GM21423 (cell line): ENCODE results near the gene CEACAM3.

Experiments
- ATAC-seq: cut with Tn5 transposase; IDR thresholded peaks from one replicate; pipeline ENCODE4 v1.9.1; 2021; ENCODE audit warnings: mild to moderate bottlenecking, moderate library complexity; ENCODE audit not compliant: unreplicated experiment

The CEACAM3 gene

DNA sequence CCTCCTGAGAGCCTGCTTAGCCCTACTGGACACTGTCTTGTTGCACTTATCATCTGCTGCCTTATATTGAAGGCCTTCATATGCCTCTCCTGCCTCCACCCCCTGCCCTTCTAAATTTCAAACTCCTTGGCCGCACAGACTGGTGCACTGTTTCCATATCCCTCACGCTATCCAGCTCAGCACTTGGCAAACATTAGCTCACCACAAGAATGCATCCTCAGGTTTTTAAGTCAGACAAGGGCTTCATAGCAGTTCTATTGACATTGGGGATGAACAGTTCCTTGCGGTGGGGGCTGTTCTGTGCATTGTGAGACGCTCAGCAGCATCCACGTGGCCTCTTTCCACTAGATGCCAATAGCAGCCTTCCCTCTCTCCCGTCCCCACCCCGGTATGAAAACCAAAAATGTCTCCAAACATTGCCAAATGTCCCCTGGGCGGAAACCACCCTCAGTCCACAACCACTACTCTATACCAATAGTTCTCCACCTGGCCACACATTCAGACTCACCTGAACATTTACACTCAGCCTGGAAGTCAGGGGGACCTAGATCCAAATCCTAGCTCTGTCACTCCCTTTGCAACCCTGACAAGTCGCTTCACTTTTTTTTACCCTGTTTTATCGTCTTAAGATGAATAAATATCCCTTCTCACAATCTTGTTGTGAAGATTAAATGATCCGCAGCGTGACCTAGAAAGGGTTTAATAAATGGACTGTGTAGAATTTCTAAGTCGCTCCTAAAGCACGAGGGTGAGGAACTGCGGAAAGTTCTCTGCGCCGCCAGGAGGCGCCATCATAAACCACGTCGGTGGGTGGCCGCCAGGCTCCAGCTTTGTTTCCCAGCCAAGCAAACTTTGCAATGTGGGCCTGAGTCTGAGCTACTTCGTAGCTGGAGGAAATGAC, 3.6 kb upstream of the CEACAM3 start:
- no peak for ATAC-seq

- ATAC-seq = no peak
Observed at GRCh38 chr19:41793414-41793727, 3.0 kb upstream of the CEACAM3 start.

DNA sequence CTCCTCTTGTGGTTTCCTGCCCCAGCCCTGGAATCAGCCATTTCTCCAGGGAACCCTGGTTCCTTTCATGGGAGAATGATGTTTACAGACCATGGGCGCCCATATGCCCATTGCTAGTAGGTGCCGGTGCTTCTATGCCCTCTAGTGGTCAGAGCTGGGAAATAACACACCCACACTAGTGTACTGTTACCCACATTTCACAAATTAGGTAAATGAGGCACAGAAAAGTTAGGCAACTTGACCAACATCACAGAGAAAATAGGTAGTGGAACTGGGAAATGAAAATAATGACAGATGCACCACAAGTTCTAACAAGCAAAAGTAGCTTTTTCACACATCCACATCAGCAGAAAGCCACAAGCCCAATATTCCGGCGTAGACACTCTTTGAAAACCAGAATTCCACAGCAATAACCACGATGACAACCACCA, 1.3 kb upstream of the CEACAM3 start:
- ATAC-seq = no peak

- no peak for ATAC-seq
Observed at GRCh38 chr19:41796901-41797300, 514 bp downstream of the CEACAM3 start.

DNA sequence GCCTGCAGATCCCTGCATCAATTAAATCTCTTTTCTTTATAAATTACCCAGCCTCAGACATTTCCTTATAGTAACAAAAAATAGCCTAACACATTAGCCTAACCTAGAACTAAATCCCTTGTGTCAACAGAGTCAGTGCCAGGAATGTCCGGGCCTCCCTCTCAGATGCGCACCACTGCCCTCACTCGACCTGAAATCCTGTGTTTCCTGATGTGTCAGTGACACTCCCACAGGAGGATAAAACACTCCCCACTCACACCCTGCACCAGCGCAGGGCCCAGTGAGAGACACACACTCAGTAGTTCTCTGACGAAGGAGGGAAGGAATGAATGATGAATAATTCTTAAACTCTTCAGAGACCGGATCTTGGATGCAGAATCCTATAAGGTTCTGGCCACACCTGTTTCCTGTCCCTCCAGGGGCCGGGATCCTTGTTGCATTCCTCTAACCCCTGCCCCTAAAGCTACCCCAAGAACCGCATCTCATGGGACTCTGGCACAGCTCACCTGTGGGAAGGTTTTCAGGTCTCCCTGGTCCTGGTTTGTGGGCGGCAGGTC, 3.1 kb downstream of the CEACAM3 start:
- ATAC-seq = no peak

DNA sequence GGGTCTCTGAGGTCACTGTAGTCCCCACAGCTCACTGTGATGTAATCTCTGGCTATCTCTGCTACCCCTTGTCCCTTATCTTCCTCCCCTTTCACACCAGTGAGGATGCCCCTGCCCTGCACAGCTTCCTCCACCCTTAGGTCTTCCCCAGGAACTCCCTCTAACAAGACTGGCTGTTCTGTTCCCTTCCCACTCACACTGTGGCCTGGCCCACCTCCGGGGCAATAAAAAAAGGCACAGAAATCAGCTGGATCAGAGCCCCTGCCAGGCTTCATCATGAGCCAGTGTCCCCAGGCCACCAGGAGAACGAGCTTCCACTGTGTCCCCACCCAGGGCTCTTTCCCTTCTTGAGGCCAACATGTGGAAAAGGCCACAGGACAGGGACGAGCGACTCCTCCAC, 4.6 kb downstream of the CEACAM3 start:
- no peak for ATAC-seq

- no peak for ATAC-seq
Observed at GRCh38 chr19:41801792-41802211, 5.4 kb downstream of the CEACAM3 start.

GRCh38 chr19:41802770-41803169, 6.4 kb downstream of the CEACAM3 start:
- ATAC-seq = no peak

DNA sequence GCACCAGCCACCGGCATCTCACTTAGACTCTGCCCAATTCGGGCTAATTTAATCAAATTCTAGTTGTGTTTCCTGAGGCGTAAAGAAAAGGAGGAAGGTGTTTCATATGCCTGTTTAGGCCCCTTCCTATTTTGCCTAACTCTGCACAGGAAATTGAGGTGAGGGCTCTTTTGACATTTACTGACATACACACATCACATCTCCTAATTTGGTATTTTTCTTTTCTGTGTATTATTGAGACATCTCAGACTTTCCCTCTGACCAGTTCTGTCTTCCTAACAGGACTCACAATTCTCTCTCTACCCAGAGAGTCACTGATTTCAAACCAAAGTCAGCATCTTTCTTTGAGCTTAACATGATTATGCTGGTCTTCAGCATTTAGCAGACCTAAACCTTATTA, 7.9 kb downstream of the CEACAM3 start:
- ATAC-seq = no peak

- no peak for ATAC-seq
Observed at GRCh38 chr19:41807176-41807575, 10.8 kb downstream of the CEACAM3 start.

GRCh38 chr19:41808663-41809566, 12.5 kb downstream of the CEACAM3 start:
- no peak for ATAC-seq

DNA sequence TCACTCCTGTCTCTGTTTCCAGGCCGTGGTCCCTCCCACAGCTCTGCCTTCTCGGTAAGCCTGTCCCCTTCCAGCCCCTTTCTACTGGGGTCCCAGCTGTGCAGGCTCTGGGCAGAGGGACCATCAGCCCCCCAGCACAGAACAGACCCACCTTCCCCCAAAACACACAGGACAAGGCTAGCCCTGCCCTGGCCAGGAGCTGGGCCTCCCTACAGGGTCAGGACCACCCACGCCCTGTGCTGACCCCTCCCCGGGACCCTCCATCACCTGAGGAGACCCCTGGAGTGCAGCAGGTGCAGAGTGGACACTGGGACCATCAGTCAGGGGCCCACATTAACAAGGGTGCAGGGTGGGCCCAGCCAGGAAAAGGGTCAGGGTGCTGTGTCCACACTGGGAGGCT, 13.9 kb downstream of the CEACAM3 start:
- ATAC-seq = no peak

DNA sequence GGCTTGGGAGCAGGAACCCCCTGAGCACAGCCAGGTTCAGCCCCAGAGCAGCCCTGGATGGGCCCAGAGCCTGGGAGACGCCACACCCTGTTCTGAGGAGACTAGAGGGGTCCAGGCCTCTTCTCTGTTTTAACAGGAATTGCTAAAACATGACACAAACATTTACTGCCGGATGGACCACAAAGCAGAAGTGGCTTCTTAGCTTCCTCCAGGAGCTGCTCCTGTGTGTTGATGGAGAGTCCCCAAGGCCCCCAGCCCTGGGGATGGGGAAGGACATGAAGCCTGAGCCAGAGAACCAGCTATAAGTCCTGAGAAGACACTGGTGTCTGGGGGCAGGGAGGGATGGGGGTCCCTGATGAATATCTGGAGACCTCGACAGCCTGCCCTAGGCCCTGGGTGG, 14.6 kb downstream of the CEACAM3 start:
- ATAC-seq = no peak

DNA sequence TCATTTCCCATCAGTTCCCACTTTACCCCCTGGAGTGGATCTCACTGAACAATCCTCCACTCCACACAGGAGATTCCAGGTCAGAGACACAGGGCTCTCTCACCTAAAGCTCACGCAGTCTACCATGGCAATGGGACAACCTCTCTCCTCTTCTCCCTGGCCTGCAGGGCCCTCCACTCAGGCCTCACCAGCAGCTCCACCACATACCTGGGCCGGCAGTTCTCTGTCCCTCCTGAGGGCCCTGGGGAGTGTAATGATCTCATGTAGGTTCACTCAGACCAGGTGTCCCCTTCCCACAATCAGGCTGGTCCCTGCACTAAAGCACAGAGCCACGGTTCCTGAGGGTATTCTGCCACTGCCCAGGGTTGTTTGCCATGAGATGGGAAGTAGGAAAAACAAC, 15.6 kb downstream of the CEACAM3 start:
- ATAC-seq = no peak

- ATAC-seq = no peak
Observed at GRCh38 chr19:41813911-41814310, 17.5 kb downstream of the CEACAM3 start.

DNA sequence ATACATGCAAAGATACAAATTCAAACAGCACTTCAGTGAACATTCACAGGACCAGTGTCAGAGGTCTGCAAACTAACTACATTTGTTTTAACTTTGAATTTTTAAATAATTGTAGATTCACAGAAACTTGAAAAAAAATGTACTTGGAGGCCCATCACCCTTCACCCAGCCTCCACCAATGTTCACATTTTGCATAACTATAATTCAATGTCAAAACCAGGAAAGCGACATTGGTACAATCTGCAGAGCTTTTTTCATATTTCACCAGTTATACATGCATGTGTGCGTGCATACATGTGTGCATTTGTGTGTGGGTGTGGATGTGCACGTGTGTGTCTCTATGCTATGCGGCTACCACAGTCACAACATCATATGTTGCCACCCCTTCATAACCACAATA, 18.9 kb downstream of the CEACAM3 start:
- ATAC-seq = no peak

DNA sequence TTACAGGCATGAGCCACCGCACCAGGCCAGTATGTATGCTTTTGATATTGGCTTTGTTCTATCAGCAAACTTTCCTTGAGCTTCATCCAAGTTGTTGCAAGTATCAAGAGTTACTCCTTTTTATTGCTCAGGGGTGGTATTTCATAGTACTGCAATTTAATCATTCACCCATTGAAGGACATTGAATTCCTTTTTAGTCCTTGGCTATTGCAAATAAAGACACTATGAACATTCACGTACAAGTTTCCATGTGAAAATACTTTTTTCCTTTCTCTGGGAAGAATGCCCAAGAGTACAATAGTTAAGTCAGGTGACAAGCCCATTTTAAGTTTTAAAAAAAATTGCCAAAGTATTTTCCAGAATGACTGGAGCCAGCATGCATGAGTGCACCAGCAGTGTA, 20.4 kb downstream of the CEACAM3 start:
- no peak for ATAC-seq

- ATAC-seq = no peak
Observed at GRCh38 chr19:41821003-41821735, 24.8 kb downstream of the CEACAM3 start.

DNA sequence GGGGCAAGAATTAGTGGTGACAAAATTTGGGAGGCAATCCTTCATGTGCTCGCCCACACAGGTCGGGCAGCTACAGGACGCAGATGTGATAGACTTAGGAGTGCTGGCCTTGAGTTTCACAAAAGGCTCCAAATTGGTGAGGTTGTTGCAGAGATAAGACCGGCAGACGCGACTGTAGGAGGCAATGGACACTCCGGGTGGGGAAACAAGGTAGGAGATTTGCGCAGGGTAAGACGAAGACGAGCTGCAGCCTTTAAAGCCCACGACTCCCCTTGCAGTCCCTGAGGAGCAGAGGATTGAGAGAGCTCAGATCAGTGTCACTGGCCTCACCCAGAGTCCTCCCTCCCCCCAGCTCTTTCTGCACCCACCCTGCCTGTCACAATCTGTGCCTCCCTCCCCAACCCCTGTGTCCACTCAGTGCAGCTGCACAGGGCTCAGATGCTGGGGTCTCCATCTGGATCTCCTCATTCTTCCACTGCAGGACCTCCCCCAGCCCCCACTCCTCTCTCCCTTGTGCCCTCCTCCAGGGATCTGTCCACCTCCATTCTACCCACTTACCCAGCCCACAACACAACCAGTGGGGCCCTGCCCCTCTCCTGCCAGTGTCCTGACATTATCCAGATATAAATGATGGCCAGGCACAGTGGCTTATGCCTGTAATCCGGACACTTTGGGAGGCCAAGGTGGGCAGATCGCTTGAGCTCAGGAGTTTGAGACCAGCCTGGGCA, 41.8 kb downstream of the CEACAM3 start:
- no peak for ATAC-seq

- no peak for ATAC-seq
Observed at GRCh38 chr19:41839211-41839610, 42.8 kb downstream of the CEACAM3 start.
